ENCODE measurements around the gene CABP7.

DNA sequence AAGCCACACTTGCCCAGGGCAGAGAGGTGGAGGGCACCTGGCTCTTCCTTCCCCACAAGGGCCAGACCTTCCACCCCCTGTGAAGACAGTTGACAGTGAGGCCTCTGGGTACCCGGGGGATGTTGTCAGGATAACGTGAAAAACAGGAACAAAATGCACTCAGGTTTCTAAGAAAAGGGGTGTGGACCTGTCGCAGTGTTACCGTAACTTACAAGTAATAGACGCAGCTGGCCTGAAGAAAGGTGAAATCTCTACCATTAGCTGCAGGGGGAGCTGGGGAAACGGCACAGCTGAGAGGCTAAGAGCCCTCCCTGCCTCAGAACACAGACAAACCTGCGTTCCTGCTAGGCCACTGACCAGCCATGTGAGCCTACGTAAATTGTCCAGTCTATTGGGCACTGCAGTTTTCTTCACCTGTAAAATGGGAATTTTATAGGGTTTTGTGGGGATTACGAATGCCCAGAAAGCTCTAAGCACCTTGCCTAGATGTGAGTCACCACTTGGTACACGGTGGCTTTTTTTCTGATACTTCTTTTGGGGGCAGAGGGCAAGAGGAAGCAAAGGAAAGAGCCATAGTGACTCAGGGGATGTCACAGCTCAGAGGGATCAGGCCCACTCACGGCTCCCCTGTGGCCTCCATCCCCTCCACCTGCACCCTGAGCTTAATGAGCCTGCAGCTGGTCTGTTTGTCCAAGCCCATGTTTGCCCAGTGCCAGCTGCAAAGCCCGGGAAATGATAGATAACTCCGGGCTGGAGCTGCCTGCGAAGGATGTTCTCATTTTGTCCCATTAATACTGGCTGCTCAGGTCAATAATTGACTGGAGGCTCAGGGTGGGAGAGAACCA, 18.4 kb upstream of the CABP7 start:
- TF ChIP-seq CTCF (IDR thresholded peaks at IDR 0.05) (peak in 2 of 6 experiments; percentile 24 to 31), POLR2A (IDR thresholded peaks at IDR 0.05) (no peak)

Measured in thyroid gland (tissue), 4 donors.